ENCODE measurements around the gene ERAL1. TPM values are rescaled to one million over a fixed set of nuclear protein-coding genes. Genes with fewer than 3 reads are reported as not detected.

Gene ERAL1
- total and polyA plus RNA-seq, 2 of the 13 experiments (the other 11 are each of a cell fraction or from before 2014, with no cell fraction given), result 46.9 to 72.2 TPM

DNA sequence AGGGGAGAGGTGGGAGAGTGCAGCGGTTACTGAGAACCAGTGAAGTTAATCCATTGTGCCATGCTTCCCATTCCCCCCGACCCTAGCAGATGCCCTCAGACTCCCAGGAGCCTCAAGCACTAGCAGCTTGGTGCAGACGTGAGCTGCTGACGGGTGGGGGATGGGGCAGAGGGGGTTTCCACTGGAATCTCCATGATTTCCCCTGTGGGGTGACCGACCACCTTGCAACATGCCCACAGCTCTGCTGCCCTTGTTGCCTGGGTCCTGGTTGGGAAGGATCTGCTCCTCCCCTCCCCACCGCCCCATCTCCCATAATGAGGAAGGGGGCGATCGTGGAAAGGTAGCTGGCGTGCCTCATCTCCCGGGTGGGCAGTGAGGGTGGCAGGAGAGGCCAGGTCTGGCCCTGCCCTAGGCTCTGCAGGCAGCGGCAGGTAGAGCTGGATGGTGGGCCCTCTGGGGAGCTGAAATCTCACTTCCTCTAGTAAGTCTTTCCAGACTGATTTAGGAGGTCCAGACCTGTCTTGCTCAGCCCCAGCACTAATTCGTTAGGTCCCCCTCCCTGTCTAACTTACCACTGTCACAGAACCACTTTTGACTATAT, 33.2 kb downstream of the ERAL1 start:
- Histone ChIP-seq H3K79me2 (ENCODE audit: insufficient read depth, low read length) (no peaks in the 10 kb centered on the region), H3K4me3 (replicated peaks in 1 of 3; ENCODE audit: insufficient read depth in 1 of 3, low read depth in 2 of 3, low read length in 3 of 3) (no peak overlapping the region), H3K4me2 (ENCODE audit: low read depth, low read length) (no peak overlapping the region), H3K9ac (ENCODE audit: insufficient read depth, low read depth, low read length) (no peak overlapping the region), H3K27ac (ENCODE audit: extremely low read length, insufficient read depth, low read length) (no peak overlapping the region), H3K36me3 (replicated peaks in 1 of 2; ENCODE audit: control insufficient read depth in 1 of 2, insufficient read depth in 2 of 2, low read length in 2 of 2) (peaks cover 6 to 26% of the 10 kb centered on the region in 2 experiments; a peak in 3 of 5 replicates), H3K27me3 (ENCODE audit: control insufficient read depth in 1 of 2, insufficient read depth in 2 of 2, low read length in 2 of 2) (no peaks in the 10 kb centered on the region), H4K20me1 (ENCODE audit: insufficient read depth, low read length) (no peaks in the 10 kb centered on the region), H2AFZ (ENCODE audit: low read length) (no peak overlapping the region), H3K9me3 (ENCODE audit: low read length) (no peaks in the 10 kb centered on the region), H3K4me1 (ENCODE audit: insufficient read depth, low read length) (0 out of 2 replicates have a peak, but pooled peaks cover 5% of the 10 kb centered on the region)
- POLR2A ChIA-PET, result no interaction called here
- FAIRE-seq, result no peak
- ATAC-seq, result no peak
- BruUV-seq (replicated peaks), result no TSS peak
- WGBS (ENCODE audit: low lambda C conversion rate), result 95% methylated on average over 10 of the region's 12 CpGs
- in situ Hi-C loops (cut with HindIII; ENCODE audit: extremely low pct_ligation_motif_present, low pct_unique_long_range_greater_than_20kb) (loop anchor here (10.0 to 25.0 kb wide), 2 partner anchors 123 to 251 kb away; partner anchors contain the start of gene BLTP2), intact Hi-C loops (cut with micrococcal nuclease; ENCODE audit: unreplicated experiment) (no loop called here)
- no peak for DNase-seq (ENCODE audit: low spot score)
- no peak for TF ChIP-seq SALL1 (CRISPR knock-in tag; IDR thresholded peaks at IDR 0.05)
- TF ChIP-seq POLR2A (IDR thresholded peaks at IDR 0.05; ENCODE audit: insufficient read depth in 1 of 2, low read depth in 2 of 2, low read length in 2 of 2), result 0 out of 4 replicates have a peak, but pooled peaks of 1 of the 2 experiments have one; percentile 8
- CTCF ChIA-PET (ENCODE audit: low intra/inter-chr PET ratio, low total read pairs), result no interaction called here

DNA sequence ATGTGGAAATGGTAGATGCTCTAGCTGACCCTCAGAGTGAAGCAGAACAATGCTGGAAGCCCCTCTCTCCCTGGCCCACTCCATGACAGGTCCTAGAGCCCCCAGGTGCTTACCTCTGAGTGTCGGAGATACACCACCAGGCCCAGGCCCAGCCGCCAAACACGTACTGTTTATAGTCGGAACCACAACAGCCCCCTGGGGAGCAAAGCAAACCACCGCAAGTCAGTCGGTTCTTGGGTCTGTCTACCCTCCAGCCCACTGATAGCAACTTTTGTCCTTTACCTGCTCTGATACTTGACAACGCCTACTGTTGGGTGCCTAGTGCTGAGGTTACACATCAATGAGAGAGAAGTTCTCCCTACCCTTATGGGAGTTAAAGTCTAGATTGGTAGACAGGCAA, 34.0 kb downstream of the ERAL1 start:
- intact Hi-C loops (cut with micrococcal nuclease; ENCODE audit: unreplicated experiment), result no loop called here
- Histone ChIP-seq H3K27ac (ENCODE audit: extremely low read length, insufficient read depth, low read length) (no peak overlapping the region), H3K4me1 (ENCODE audit: insufficient read depth, low read length) (peaks cover 11% of the 10 kb centered on the region), H3K4me3 (replicated peaks in 1 of 3; ENCODE audit: insufficient read depth in 1 of 3, low read depth in 2 of 3, low read length in 3 of 3) (no peak overlapping the region), H3K9me3 (ENCODE audit: low read length) (no peaks in the 10 kb centered on the region), H3K27me3 (ENCODE audit: control insufficient read depth in 1 of 2, insufficient read depth in 2 of 2, low read length in 2 of 2) (no peaks in the 10 kb centered on the region), H3K36me3 (replicated peaks in 1 of 2; ENCODE audit: control insufficient read depth in 1 of 2, insufficient read depth in 2 of 2, low read length in 2 of 2) (peaks cover 5 to 19% of the 10 kb centered on the region in 2 experiments; a peak in 3 of 5 replicates), H3K79me2 (ENCODE audit: insufficient read depth, low read length) (peaks cover under 1% of the 10 kb centered on the region), H4K20me1 (ENCODE audit: insufficient read depth, low read length) (no peaks in the 10 kb centered on the region), H3K4me2 (ENCODE audit: low read depth, low read length) (no peak overlapping the region), H2AFZ (ENCODE audit: low read length) (no peak overlapping the region), H3K9ac (ENCODE audit: insufficient read depth, low read depth, low read length) (no peak overlapping the region)
- 100% methylated on average over 7 of the region's 7 CpGs for WGBS (ENCODE audit: low lambda C conversion rate)
- CTCF ChIA-PET (ENCODE audit: low intra/inter-chr PET ratio, low total read pairs), result no interaction called here
- BruUV-seq (replicated peaks), result no TSS peak
- DNase-seq (ENCODE audit: low spot score) (no peak), FAIRE-seq (no peak), ATAC-seq (no peak)
- POLR2A ChIA-PET, result no interaction called here
- in situ Hi-C loops (cut with HindIII; ENCODE audit: extremely low pct_ligation_motif_present, low pct_unique_long_range_greater_than_20kb), result loop anchor here (10.0 to 25.0 kb wide), 2 partner anchors 124 to 252 kb away; partner anchors contain the start of gene BLTP2
- TF ChIP-seq MXI1 (IDR thresholded peaks at IDR 0.05; ENCODE audit: borderline replicate concordance, low read depth, low read length) (no peak), PHB2 (IDR thresholded peaks at IDR 0.05; ENCODE audit: partially characterized antibody) (no peak), CREM (IDR thresholded peaks at IDR 0.05) (no peak), CREM (CRISPR knock-in tag; IDR thresholded peaks at IDR 0.05) (no peak), ESRRA (CRISPR knock-in tag; IDR thresholded peaks at IDR 0.05; ENCODE audit: low read depth) (no peak), ZFP36 (IDR thresholded peaks at IDR 0.05; ENCODE audit: borderline replicate concordance, low read depth, low read length, partially characterized antibody) (no peak), CHD4 (IDR thresholded peaks at IDR 0.05; ENCODE audit: borderline replicate concordance, low read length) (no peak)

Measured in HepG2 (cell line).